ENCODE results near the gene ZGPAT. TPM values are rescaled to one million over a fixed set of nuclear protein-coding genes. Genes with fewer than 3 reads are reported as not detected.

ZGPAT gene
- total and polyA plus RNA-seq, 2 of the 4 experiments (the other 2 are of a cell fraction): 13.4 to 20.2 TPM

- in situ Hi-C loops (cut with MboI; ENCODE audit: low sequenced_read_pairs): no loop called here
- Histone ChIP-seq H3K4me2 (ENCODE audit: low read depth, low read length) (no peak overlapping the region), H4K91ac (ENCODE audit: insufficient read depth, low read depth, low read length) (no peak overlapping the region), H3K4me1 (ENCODE audit: control insufficient read depth, insufficient read depth, low read length) (no peaks in the 10 kb centered on the region), H2BK5ac (ENCODE audit: low read depth, low read length, poor library complexity, severe bottlenecking) (no peak overlapping the region), H4K5ac (ENCODE audit: low read depth, low read length) (no peak overlapping the region), H2AK9ac (replicated peaks; ENCODE audit: low read depth, low read length, poor library complexity) (no peak overlapping the region), H3K14ac (replicated peaks; ENCODE audit: low read depth, low read length) (no peak overlapping the region), H3K23ac (ENCODE audit: low read depth, low read length) (no peak overlapping the region), H2BK120ac (ENCODE audit: low read depth, low read length) (no peak overlapping the region), H3K9me1 (ENCODE audit: insufficient read depth, low read length) (no peaks in the 10 kb centered on the region), H3K56ac (ENCODE audit: extremely low read depth, insufficient read depth, low read length) (no peak overlapping the region), H4K8ac (ENCODE audit: low read depth in 2 of 2, low read length in 2 of 2) (no peak overlapping the region), H4K20me1 (ENCODE audit: insufficient read depth, low read length) (no peaks in the 10 kb centered on the region; the same call in 1 of the 2 replicates), H3K4ac (ENCODE audit: low read depth, low read length) (no peak overlapping the region), H3K79me1 (ENCODE audit: low read depth in 1 of 2, low read length in 2 of 2) (no peaks in the 10 kb centered on the region), H3K4me3 (ENCODE audit: insufficient read depth, low read depth, low read length) (no peak overlapping the region), H2AK5ac (ENCODE audit: low read depth, low read length) (no peak overlapping the region), H3K27ac (ENCODE audit: insufficient read depth, low read length) (no peak overlapping the region), H3K27me3 (ENCODE audit: control insufficient read depth, insufficient read depth, low read length) (no peaks in the 10 kb centered on the region), H2BK20ac (ENCODE audit: low read depth, low read length) (no peak overlapping the region), H2AFZ (replicated peaks; ENCODE audit: low read length, poor library complexity) (no peak overlapping the region), H3K18ac (ENCODE audit: low read depth, low read length) (no peak overlapping the region), H3K36me3 (ENCODE audit: control insufficient read depth, insufficient read depth, low read length) (peaks cover 14% of the 10 kb centered on the region; the same call in 1 of the 2 replicates), H3K9me3 (ENCODE audit: control insufficient read depth, insufficient read depth, low read length) (no peaks in the 10 kb centered on the region), H3K9ac (ENCODE audit: low read depth, low read length) (no peak overlapping the region), H2BK15ac (ENCODE audit: low read depth, low read length) (no peak overlapping the region)
- TF ChIP-seq NFE2L2 (IDR thresholded peaks at IDR 0.05; ENCODE audit: low read depth, low read length) (no peak), MAFK (IDR thresholded peaks at IDR 0.05; ENCODE audit: low read depth, low read length) (no peak), BHLHE40 (IDR thresholded peaks at IDR 0.05; ENCODE audit: low read depth, low read length) (no peak), FOS (IDR thresholded peaks at IDR 0.05; ENCODE audit: low read depth, low read length) (no peak), CEBPB (IDR thresholded peaks at IDR 0.05; ENCODE audit: low read depth, low read length) (no peak), POLR2A (IDR thresholded peaks at IDR 0.05; ENCODE audit: low read depth, low read length) (no peak), ELK1 (IDR thresholded peaks at IDR 0.05; ENCODE audit: borderline replicate concordance, low read depth, low read length) (no peak), MXI1 (IDR thresholded peaks at IDR 0.05; ENCODE audit: borderline replicate concordance, low read depth, low read length) (no peak), USF2 (IDR thresholded peaks at IDR 0.05; ENCODE audit: low read depth, low read length) (no peak)
- intact Hi-C loops (cut with micrococcal nuclease): no loop called here
- ChIA-PET CTCF (interaction anchor here (1.0 kb wide), 1 partner anchor 117 kb away, joined by 3 read pairs; the partner anchor contains the start of gene TPD52L2), POLR2A (ENCODE audit: unreplicated experiment) (no interaction called here)
- BruUV-seq (replicated peaks): no TSS peak
- DNase-seq: no peak
- ATAC-seq (ENCODE audit: low read depth): no peak
- 89% methylated on average over 11 of the region's 20 CpGs; no CpG with 5 or more reads in 1 of the 2 experiments for WGBS, 2 experiments (ENCODE audit: extremely low coverage in 2 of 2, insufficient read length in 1 of 2)
- dilution Hi-C loops (cut with HindIII; ENCODE audit: low sequenced_read_pairs, unreplicated experiment): no loop called here
Observed at GRCh38 chr20:63748070-63748933, 40.5 kb downstream of the ZGPAT start.

Measured in IMR-90 (cell line).